Hepatocyte (in vitro differentiated cells): ENCODE data around the gene PGM1. TPM values are rescaled to one million over a fixed set of nuclear protein-coding genes. Genes with fewer than 3 reads are reported as not detected.
A peak's percentile ranks its signal among the peaks of the same experiment; 100 is the strongest.

ENCODE experiments used
- DNase-seq: peaks from one replicate; pipeline ENCODE4 v3.0.0-alpha.2; 2016; ENCODE audit warnings: low spot score
- H2AFZ ChIP-seq: fragments of 200-600 bp; sonication (generic); 2 replicates; pipeline ENCODE4 v1.6.0; 2016; ENCODE audit warnings: antibody characterized with exemption, mild to moderate bottlenecking
- H3K27ac ChIP-seq: fragments of 200-600 bp; sonication (generic); 2 replicates; pipeline ENCODE4 v1.5.1; 2016; ENCODE audit warnings: mild to moderate bottlenecking
- H3K27me3 ChIP-seq: fragments of 200-600 bp; sonication (generic); 2 replicates; pipeline ENCODE4 v1.6.1; 2016
- H3K36me3 ChIP-seq: fragments of 200-600 bp; sonication (generic); replicated peaks from 2 replicates; pipeline ENCODE4 v1.5.1; 2016; ENCODE audit warnings: low read depth; ENCODE audit not compliant: insufficient read depth
- H3K4me1 ChIP-seq: fragments of 200-600 bp; sonication (generic); 2 replicates; pipeline ENCODE4 v1.5.1; 2016; ENCODE audit warnings: mild to moderate bottlenecking, moderate library complexity; ENCODE audit not compliant: insufficient read depth
- H3K4me2 ChIP-seq: fragments of 200-600 bp; sonication (generic); 2 replicates; pipeline ENCODE4 v1.6.0; 2016
- H3K4me3 ChIP-seq: fragments of 200-600 bp; sonication (generic); 2 replicates; pipeline ENCODE4 v1.5.1; 2016; ENCODE audit warnings: mild to moderate bottlenecking
- H3K79me2 ChIP-seq: fragments of 200-600 bp; sonication (generic); 2 replicates; pipeline ENCODE4 v1.6.0; 2017; ENCODE audit warnings: mild to moderate bottlenecking
- H3K9me2 ChIP-seq: fragments of 200-600 bp; sonication (generic); replicated peaks from 2 replicates; pipeline ENCODE4 v1.6.0; 2017; ENCODE audit warnings: mild to moderate bottlenecking; ENCODE audit not compliant: insufficient read depth
- H3K9me3 ChIP-seq: fragments of 200-600 bp; sonication (generic); 2 replicates; pipeline ENCODE4 v1.5.1; 2016; ENCODE audit warnings: low read depth, mild to moderate bottlenecking
- H4K20me1 ChIP-seq: fragments of 200-600 bp; sonication (generic); 2 replicates; pipeline ENCODE4 v1.6.0; 2016; ENCODE audit warnings: mild to moderate bottlenecking; ENCODE audit not compliant: insufficient read depth, poor library complexity, severe bottlenecking
- CTCF ChIP-seq: fragments of 200-600 bp; sonication (generic); IDR thresholded peaks from 2 replicates; pipeline ENCODE4 v1.5.1; 2016; ENCODE audit warnings: antibody characterized with exemption, mild to moderate bottlenecking; ENCODE audit not compliant: poor library complexity
- EZH2 ChIP-seq: fragments of 200-600 bp; sonication (generic); IDR thresholded peaks from 2 replicates; pipeline ENCODE4 v1.6.1; 2016; ENCODE audit warnings: antibody characterized with exemption, mild to moderate bottlenecking, borderline replicate concordance
- EZH2phosphoT487 ChIP-seq: fragments of 200-600 bp; sonication (generic); IDR thresholded peaks from one replicate; pipeline ENCODE4 v1.6.1; 2018; ENCODE audit warnings: antibody characterized with exemption, mild to moderate bottlenecking, low read depth, moderate library complexity; ENCODE audit not compliant: unreplicated experiment, severe bottlenecking
- WGBS: methylation state at CpG from one replicate; pipeline ENCODE4 v1.1.6; 2016; ENCODE audit warnings: low lambda C conversion rate; ENCODE audit errors: missing lambda C conversion rate; 5-methylcytosine and 5-hydroxymethylcytosine counted together
- polyA plus RNA-seq: library from polyadenylated mRNA; unstranded; fragments of >200 nt; fragmentation: Nextera tagmentation; extraction: Ambion mirVana; gene quantifications from 2 replicates; pipeline ENCODE4 v1.2.1, GENCODE V29; 2016
- total RNA-seq: library from RNA; depleted of rRNA; stranded (reverse); fragments of >200 nt; gene quantifications from 2 replicates; pipeline ENCODE4 v1.2.3, GENCODE V29; 2014

PGM1 gene
- total and polyA plus RNA-seq, 2 experiments from 2014 or later, result 85.0 to 88.9 TPM

GRCh38 chr1:63643517-63643916 lies 50.3 kb downstream of the PGM1 start:
- Histone ChIP-seq H2AFZ (no peak overlapping the region), H4K20me1 (no peaks in the 10 kb centered on the region), H3K79me2 (no peaks in the 10 kb centered on the region), H3K9me2 (no peaks in the 10 kb centered on the region), H3K36me3 (no peaks in the 10 kb centered on the region), H3K9me3 (no peaks in the 10 kb centered on the region), H3K4me2 (no peak overlapping the region), H3K27ac (peak overlapping the region; percentile 44), H3K4me3 (no peak overlapping the region), H3K27me3 (no peaks in the 10 kb centered on the region), H3K4me1 (peaks cover 37% of the 10 kb centered on the region)
- TF ChIP-seq CTCF (no peak), EZH2phosphoT487 (no peak), EZH2 (no peak)
- WGBS, result 100% methylated on average over 3 of the region's 3 CpGs
- no peak for DNase-seq

- H3K4me2 ChIP-seq, result no peak overlapping the region
- H3K4me3 ChIP-seq, result no peak overlapping the region
- no peaks in the 10 kb centered on the region for H3K27me3 ChIP-seq
- H4K20me1 ChIP-seq, result no peaks in the 10 kb centered on the region
- H3K9me2 ChIP-seq, result no peaks in the 10 kb centered on the region
- DNase-seq, result no peak
- TF ChIP-seq CTCF, result no peak
- no peak for TF ChIP-seq EZH2phosphoT487
- no peak for TF ChIP-seq EZH2
- peaks cover 34% of the 10 kb centered on the region for H3K4me1 ChIP-seq
- H2AFZ ChIP-seq, result no peak overlapping the region
- no peaks in the 10 kb centered on the region for H3K79me2 ChIP-seq
- peak overlapping the region; percentile 44 for H3K27ac ChIP-seq
- 46% methylated on average over 3 of the region's 3 CpGs for WGBS
- no peaks in the 10 kb centered on the region for H3K9me3 ChIP-seq
- H3K36me3 ChIP-seq, result no peaks in the 10 kb centered on the region
Observed at GRCh38 chr1:63643926-63644325, 50.7 kb downstream of the PGM1 start.

GRCh38 chr1:63645317-63645716 lies 52.1 kb downstream of the PGM1 start:
- DNase-seq, result no peak
- H3K4me1 ChIP-seq, result peaks cover 24% of the 10 kb centered on the region
- H3K27ac ChIP-seq, result no peak overlapping the region

More at GRCh38 chr1:63645317-63645716, 52.1 kb downstream of the PGM1 start:
- no peaks in the 10 kb centered on the region for H3K27me3 ChIP-seq
- no peaks in the 10 kb centered on the region for H3K36me3 ChIP-seq
- no peak overlapping the region for H3K4me2 ChIP-seq
- H3K79me2 ChIP-seq, result no peaks in the 10 kb centered on the region
- no peak overlapping the region for H3K4me3 ChIP-seq
- H3K9me3 ChIP-seq, result no peaks in the 10 kb centered on the region
- TF ChIP-seq CTCF (no peak), EZH2 (no peak), EZH2phosphoT487 (no peak)
- no peaks in the 10 kb centered on the region for H3K9me2 ChIP-seq
- H2AFZ ChIP-seq, result no peak overlapping the region
- 77% methylated on average over 2 of the region's 2 CpGs for whole genome bisulfite sequencing
- no peaks in the 10 kb centered on the region for H4K20me1 ChIP-seq
